ENCODE results near the gene NCOR1. TPM values are rescaled to one million over a fixed set of nuclear protein-coding genes. Genes with fewer than 3 reads are reported as not detected.

NCOR1 gene
- total RNA-seq, 1 experiment from 2014 or later = 127 TPM

DNA sequence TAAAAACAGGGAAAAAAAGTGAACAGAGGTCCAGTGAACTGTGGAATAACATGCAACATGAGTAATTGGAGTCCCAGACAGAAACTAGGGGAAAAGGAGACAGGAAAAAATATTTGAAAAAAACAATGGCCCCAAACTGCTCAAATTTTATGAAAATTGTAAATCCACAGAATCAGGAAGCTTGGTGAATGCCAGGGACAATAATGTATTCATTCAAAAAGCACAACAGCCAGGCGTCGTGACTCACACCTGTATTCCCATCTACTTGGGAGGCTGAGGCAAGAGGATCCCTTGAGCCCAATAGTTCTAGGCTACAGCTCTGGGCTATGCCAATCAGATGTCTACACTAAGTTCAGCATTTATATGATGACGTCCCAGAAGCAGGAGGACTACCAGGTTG is 23.7 kb downstream of the NCOR1 start:
- peaks cover 6% of the 10 kb centered on the region; the same call in 1 of the 2 replicates for H4K20me1 ChIP-seq (ENCODE audit: low read length)
- H3K4me3 ChIP-seq (ENCODE audit: low read length) = no peak overlapping the region
- H3K27me3 ChIP-seq (ENCODE audit: low read length) = no peaks in the 10 kb centered on the region
- peaks cover 85% of the 10 kb centered on the region for H3K79me2 ChIP-seq (ENCODE audit: low read length)
- no peak overlapping the region for H3K27ac ChIP-seq (ENCODE audit: low read length)
- DNase-seq (no peak), ATAC-seq (peak; percentile 43; the same call in 1 of the 2 replicates)
- no peaks in the 10 kb centered on the region for H3F3A ChIP-seq (ENCODE audit: low read length, unreplicated experiment)
- POLR2A ChIA-PET (ENCODE audit: unreplicated experiment) = interaction anchor here (0.6 kb wide), 1 partner anchor 91 kb away, joined by 5 read pairs; no protein-coding TSS in a partner anchor
- no peaks in the 10 kb centered on the region for H3K9me3 ChIP-seq (ENCODE audit: low read length)
- H3K36me3 ChIP-seq (ENCODE audit: low read depth, low read length) = peaks cover 28% of the 10 kb centered on the region
- no peak overlapping the region for H3K9ac ChIP-seq (ENCODE audit: low read length)
- CTCF ChIA-PET = no interaction called here
- peaks cover 8% of the 10 kb centered on the region; the same call in 1 of the 2 replicates for H3K4me1 ChIP-seq (ENCODE audit: insufficient read depth, low read length)
- H2AFZ ChIP-seq (ENCODE audit: low read length) = no peak overlapping the region
- H3K9me2 ChIP-seq (replicated peaks; ENCODE audit: low read length) = no peaks in the 10 kb centered on the region
- TF ChIP-seq, protein P1, sequence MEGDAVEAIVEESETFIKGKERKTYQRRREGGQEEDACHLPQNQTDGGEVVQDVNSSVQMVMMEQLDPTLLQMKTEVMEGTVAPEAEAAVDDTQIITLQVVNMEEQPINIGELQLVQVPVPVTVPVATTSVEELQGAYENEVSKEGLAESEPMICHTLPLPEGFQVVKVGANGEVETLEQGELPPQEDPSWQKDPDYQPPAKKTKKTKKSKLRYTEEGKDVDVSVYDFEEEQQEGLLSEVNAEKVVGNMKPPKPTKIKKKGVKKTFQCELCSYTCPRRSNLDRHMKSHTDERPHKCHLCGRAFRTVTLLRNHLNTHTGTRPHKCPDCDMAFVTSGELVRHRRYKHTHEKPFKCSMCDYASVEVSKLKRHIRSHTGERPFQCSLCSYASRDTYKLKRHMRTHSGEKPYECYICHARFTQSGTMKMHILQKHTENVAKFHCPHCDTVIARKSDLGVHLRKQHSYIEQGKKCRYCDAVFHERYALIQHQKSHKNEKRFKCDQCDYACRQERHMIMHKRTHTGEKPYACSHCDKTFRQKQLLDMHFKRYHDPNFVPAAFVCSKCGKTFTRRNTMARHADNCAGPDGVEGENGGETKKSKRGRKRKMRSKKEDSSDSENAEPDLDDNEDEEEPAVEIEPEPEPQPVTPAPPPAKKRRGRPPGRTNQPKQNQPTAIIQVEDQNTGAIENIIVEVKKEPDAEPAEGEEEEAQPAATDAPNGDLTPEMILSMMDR (conservative IDR thresholded peaks at IDR 0.05; ENCODE audit: low read depth, low read length) = no peak
- no peak for TF ChIP-seq EZH2 (IDR thresholded peaks at IDR 0.05; ENCODE audit: low read length, unreplicated experiment)
- TF ChIP-seq EZH2phosphoT487 (IDR thresholded peaks at IDR 0.05; ENCODE audit: borderline replicate concordance, low read length) = no peak
- intact Hi-C loops (cut with micrococcal nuclease) = no loop called here
- no peak overlapping the region for H3K4me2 ChIP-seq (ENCODE audit: low read length)
- no TSS peak for BruUV-seq (replicated peaks)

DNA sequence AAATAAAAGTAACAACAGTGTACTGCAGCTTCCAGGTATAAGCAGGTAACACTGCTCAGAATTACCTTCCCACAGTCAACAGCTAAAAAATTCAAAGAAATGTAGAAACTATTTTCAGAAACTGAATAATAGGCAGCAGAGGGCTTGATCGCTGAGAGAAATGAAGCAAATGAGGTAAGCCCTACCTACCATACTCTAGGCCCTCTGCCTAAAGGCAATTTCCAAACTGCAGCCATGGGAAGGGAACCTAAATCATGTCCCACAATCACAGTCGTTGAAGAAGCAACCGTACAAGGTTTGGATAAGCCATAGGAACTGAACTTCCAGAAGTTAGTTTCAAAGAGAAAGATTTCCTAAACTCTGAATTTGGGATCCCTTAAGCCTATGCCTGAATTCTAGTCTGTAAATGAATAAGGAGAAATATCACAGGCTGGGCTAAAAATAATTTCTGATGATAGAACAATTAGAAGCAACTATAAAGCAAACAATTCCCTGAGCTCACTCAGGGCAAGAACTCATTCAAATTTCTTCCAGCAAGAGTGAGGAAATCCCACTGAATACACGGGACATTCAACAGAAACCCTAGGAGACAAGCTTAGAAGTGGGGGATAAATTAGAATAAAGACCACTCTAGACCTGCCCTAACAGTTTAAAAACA is 24.5 kb downstream of the NCOR1 start:
- intact Hi-C loops (cut with micrococcal nuclease) = no loop called here
- peaks cover 8% of the 10 kb centered on the region; the same call in 1 of the 2 replicates for H3K4me1 ChIP-seq (ENCODE audit: insufficient read depth, low read length)
- H4K20me1 ChIP-seq (ENCODE audit: low read length) = peaks cover 6% of the 10 kb centered on the region; the same call in 1 of the 2 replicates
- no peak overlapping the region for H3K27ac ChIP-seq (ENCODE audit: low read length)
- POLR2A ChIA-PET (ENCODE audit: unreplicated experiment) = no interaction called here
- peaks cover 35% of the 10 kb centered on the region for H3K36me3 ChIP-seq (ENCODE audit: low read depth, low read length)
- no peak overlapping the region for H2AFZ ChIP-seq (ENCODE audit: low read length)
- H3K9me2 ChIP-seq (replicated peaks; ENCODE audit: low read length) = no peaks in the 10 kb centered on the region
- peaks cover 87% of the 10 kb centered on the region for H3K79me2 ChIP-seq (ENCODE audit: low read length)
- no peak overlapping the region for H3K4me3 ChIP-seq (ENCODE audit: low read length)
- H3F3A ChIP-seq (ENCODE audit: low read length, unreplicated experiment) = no peaks in the 10 kb centered on the region
- H3K27me3 ChIP-seq (ENCODE audit: low read length) = no peaks in the 10 kb centered on the region
- no peak overlapping the region for H3K9ac ChIP-seq (ENCODE audit: low read length)
- CTCF ChIA-PET = no interaction called here
- no peaks in the 10 kb centered on the region for H3K9me3 ChIP-seq (ENCODE audit: low read length)
- no TSS peak for BruUV-seq (replicated peaks)
- ATAC-seq = no peak
- TF ChIP-seq EZH2 (IDR thresholded peaks at IDR 0.05; ENCODE audit: low read length, unreplicated experiment) = no peak
- TF ChIP-seq EZH2phosphoT487 (IDR thresholded peaks at IDR 0.05; ENCODE audit: borderline replicate concordance, low read length) = no peak
- TF ChIP-seq, protein P1 (conservative IDR thresholded peaks at IDR 0.05; ENCODE audit: low read depth, low read length) = no peak
- no peak for DNase-seq
- no peak overlapping the region for H3K4me2 ChIP-seq (ENCODE audit: low read length)

DNA sequence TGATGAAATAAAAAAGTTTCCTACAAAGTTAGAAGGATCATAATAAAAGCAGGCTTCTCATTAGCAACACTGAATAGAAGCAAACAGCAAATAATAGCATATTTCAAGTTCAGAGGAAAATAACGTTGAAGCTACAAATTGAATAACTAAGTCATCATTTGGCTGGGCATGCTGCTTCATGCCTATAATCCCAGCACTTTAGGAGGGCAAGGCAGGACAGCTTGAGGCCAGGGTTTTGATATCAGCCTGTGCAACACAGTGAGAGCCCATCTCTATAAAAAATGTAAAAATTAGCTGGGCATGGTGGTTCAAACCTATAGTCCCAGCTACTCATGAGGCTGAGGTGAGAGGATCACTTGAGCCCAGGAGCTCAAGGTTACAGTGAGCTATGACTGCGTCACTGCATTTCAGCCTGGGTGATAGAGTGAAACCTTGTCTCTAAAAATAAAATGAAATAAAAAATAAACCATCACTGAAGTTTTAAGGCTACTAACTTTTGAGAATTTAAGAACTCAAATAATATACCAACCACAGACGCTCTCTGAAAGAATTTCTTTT is 25.5 kb downstream of the NCOR1 start:
- BruUV-seq (replicated peaks) = no TSS peak
- ChIA-PET POLR2A (ENCODE audit: unreplicated experiment) (interaction anchor here (0.7 kb wide), 1 partner anchor 11 kb away, joined by 9 read pairs; no protein-coding TSS in a partner anchor), CTCF (no interaction called here)
- Histone ChIP-seq H3K4me2 (ENCODE audit: low read length) (no peak overlapping the region), H3F3A (ENCODE audit: low read length, unreplicated experiment) (no peaks in the 10 kb centered on the region), H3K9ac (ENCODE audit: low read length) (no peak overlapping the region), H3K9me2 (replicated peaks; ENCODE audit: low read length) (no peaks in the 10 kb centered on the region), H3K36me3 (ENCODE audit: low read depth, low read length) (peaks cover 41% of the 10 kb centered on the region), H3K27me3 (ENCODE audit: low read length) (no peaks in the 10 kb centered on the region), H3K4me1 (ENCODE audit: insufficient read depth, low read length) (peaks cover 8% of the 10 kb centered on the region; the same call in 1 of the 2 replicates), H4K20me1 (ENCODE audit: low read length) (peaks cover 6% of the 10 kb centered on the region; the same call in 1 of the 2 replicates), H3K9me3 (ENCODE audit: low read length) (no peaks in the 10 kb centered on the region), H2AFZ (ENCODE audit: low read length) (no peak overlapping the region), H3K27ac (ENCODE audit: low read length) (no peak overlapping the region), H3K4me3 (ENCODE audit: low read length) (no peak overlapping the region), H3K79me2 (ENCODE audit: low read length) (peaks cover 83% of the 10 kb centered on the region)
- TF ChIP-seq EZH2phosphoT487 (IDR thresholded peaks at IDR 0.05; ENCODE audit: borderline replicate concordance, low read length) (no peak), EZH2 (IDR thresholded peaks at IDR 0.05; ENCODE audit: low read length, unreplicated experiment) (no peak)
- TF ChIP-seq, protein P1 (conservative IDR thresholded peaks at IDR 0.05; ENCODE audit: low read depth, low read length) = no peak
- ATAC-seq = no peak
- DNase-seq = no peak
- intact Hi-C loops (cut with micrococcal nuclease) = loop anchor here (10.0 kb wide), 1 partner anchor 85 kb away; no protein-coding TSS in a partner anchor

All from PC-3 (cell line).